Progenitor cell of endocrine pancreas (in vitro differentiated cells): ENCODE measurements around the gene SMAD5. TPM values are rescaled to one million over a fixed set of nuclear protein-coding genes. Genes with fewer than 3 reads are reported as not detected.

Experiments used
- DNase-seq: peaks from one replicate; pipeline ENCODE4 v3.0.0; 2021; ENCODE audit warnings: low spot score; ENCODE audit not compliant: unreplicated experiment
- H3K27ac Mint-ChIP-seq: 2 replicates; pipeline ENCODE4 v1.8.0; 2021; ENCODE audit warnings: mild to moderate bottlenecking, moderate library complexity, mixed read lengths
- H3K27me3 Mint-ChIP-seq: 2 replicates; pipeline ENCODE4 v1.8.0; 2021; ENCODE audit warnings: mixed read lengths
- H3K36me3 Mint-ChIP-seq: 2 replicates; pipeline ENCODE4 v1.8.0; 2022; ENCODE audit warnings: mixed read lengths; ENCODE audit not compliant: insufficient read depth
- H3K4me1 Mint-ChIP-seq: 2 replicates; pipeline ENCODE4 v1.8.0; 2021; ENCODE audit warnings: low read depth, mixed read lengths
- H3K4me3 Mint-ChIP-seq: 2 replicates; pipeline ENCODE4 v1.8.0; 2021; ENCODE audit warnings: low read depth, mild to moderate bottlenecking, moderate library complexity, mixed read lengths
- H3K9me3 Mint-ChIP-seq: 2 replicates; pipeline ENCODE4 v1.8.0; 2021; ENCODE audit warnings: low read depth, mixed read lengths
- CTCF ChIP-seq: fragments of 200-600 bp; sonication (generic); IDR thresholded peaks from one replicate; pipeline ENCODE4 v1.5.0; 2021; ENCODE audit warnings: antibody characterized with exemption, mild to moderate bottlenecking; ENCODE audit not compliant: unreplicated experiment
- total RNA-seq: library from RNA; stranded (reverse); gene quantifications from 2 replicates; pipeline ENCODE4 v1.2.1, GENCODE V29; 2021

Gene SMAD5
- total RNA-seq, 1 donor from 2014 or later: 92.3 TPM

- no peak overlapping the region for H3K4me3 Mint-ChIP-seq
These were observed 83.6 kb downstream of the SMAD5 start for GRCh38 chr5:136216230-136216629.

GRCh38 chr5:136221340-136221739 lies 88.7 kb downstream of the SMAD5 start:
- H3K27ac Mint-ChIP-seq: no peak overlapping the region
- no peak for DNase-seq
- H3K36me3 Mint-ChIP-seq: no peaks in the 10 kb centered on the region
- no peaks in the 10 kb centered on the region for H3K4me1 Mint-ChIP-seq
- no peak for TF ChIP-seq CTCF
- peaks cover 7% of the 10 kb centered on the region for H3K27me3 Mint-ChIP-seq
- H3K4me3 Mint-ChIP-seq: no peak overlapping the region
- H3K9me3 Mint-ChIP-seq: peaks cover 4% of the 10 kb centered on the region

More at GRCh38 chr5:136216230-136216629, 83.6 kb downstream of the SMAD5 start:
- no peak for DNase-seq
- no peak overlapping the region for H3K27ac Mint-ChIP-seq
- TF ChIP-seq CTCF: no peak
- no peaks in the 10 kb centered on the region for H3K27me3 Mint-ChIP-seq
- no peaks in the 10 kb centered on the region for H3K36me3 Mint-ChIP-seq
- no peaks in the 10 kb centered on the region for H3K4me1 Mint-ChIP-seq
- peaks cover 4% of the 10 kb centered on the region for H3K9me3 Mint-ChIP-seq

GRCh38 chr5:136222580-136223235 lies 90.1 kb downstream of the SMAD5 start:
- TF ChIP-seq CTCF: no peak
- Mint-ChIP-seq H3K36me3 (no peaks in the 10 kb centered on the region), H3K4me3 (no peak overlapping the region), H3K27ac (no peak overlapping the region), H3K27me3 (peaks cover 11% of the 10 kb centered on the region), H3K9me3 (peaks cover 4% of the 10 kb centered on the region), H3K4me1 (no peaks in the 10 kb centered on the region)
- no peak for DNase-seq

GRCh38 chr5:136225796-136226195 lies 93.2 kb downstream of the SMAD5 start:
- Mint-ChIP-seq H3K27ac (no peak overlapping the region), H3K36me3 (no peaks in the 10 kb centered on the region), H3K9me3 (no peaks in the 10 kb centered on the region), H3K4me1 (no peaks in the 10 kb centered on the region), H3K27me3 (peaks cover 28% of the 10 kb centered on the region), H3K4me3 (no peak overlapping the region)
- DNase-seq: no peak
- no peak for TF ChIP-seq CTCF

GRCh38 chr5:136226401-136226800 lies 93.8 kb downstream of the SMAD5 start:
- H3K27me3 Mint-ChIP-seq: peaks cover 28% of the 10 kb centered on the region
- no peak overlapping the region for H3K4me3 Mint-ChIP-seq
- no peaks in the 10 kb centered on the region for H3K36me3 Mint-ChIP-seq
- no peak overlapping the region for H3K27ac Mint-ChIP-seq
- H3K4me1 Mint-ChIP-seq: no peaks in the 10 kb centered on the region
- TF ChIP-seq CTCF: no peak
- H3K9me3 Mint-ChIP-seq: no peaks in the 10 kb centered on the region
- DNase-seq: no peak
